HG02642 (cell line): ENCODE results near the gene GP5.

Experiments used
- ATAC-seq: cut with Tn5 transposase; IDR thresholded peaks from one replicate; pipeline ENCODE4 v1.9.1; 2021; ENCODE audit warnings: mild to moderate bottlenecking; ENCODE audit not compliant: unreplicated experiment, poor library complexity

Gene GP5

GRCh38 chr3:194379231-194379630, 19.8 kb downstream of the GP5 start:
- no peak for ATAC-seq

DNA sequence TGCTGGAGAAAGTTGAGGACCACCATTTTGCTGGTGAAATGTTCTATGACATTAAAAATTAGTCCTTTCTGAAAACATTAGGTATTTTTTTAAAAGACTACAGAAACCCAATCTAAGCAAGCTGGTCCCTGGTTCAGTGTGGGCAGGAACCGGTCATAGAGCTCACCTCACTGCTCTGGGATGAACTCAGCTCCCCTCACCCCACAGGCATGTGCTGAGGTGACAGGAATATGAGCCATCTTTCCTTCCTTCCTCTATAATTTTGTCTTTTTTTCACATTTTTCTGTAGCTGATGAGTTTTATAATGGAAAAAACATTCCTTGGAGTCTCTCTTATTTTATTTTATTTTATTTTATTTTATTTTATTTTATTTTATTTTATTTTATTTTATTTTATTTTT, 21.4 kb downstream of the GP5 start:
- no peak for ATAC-seq

DNA sequence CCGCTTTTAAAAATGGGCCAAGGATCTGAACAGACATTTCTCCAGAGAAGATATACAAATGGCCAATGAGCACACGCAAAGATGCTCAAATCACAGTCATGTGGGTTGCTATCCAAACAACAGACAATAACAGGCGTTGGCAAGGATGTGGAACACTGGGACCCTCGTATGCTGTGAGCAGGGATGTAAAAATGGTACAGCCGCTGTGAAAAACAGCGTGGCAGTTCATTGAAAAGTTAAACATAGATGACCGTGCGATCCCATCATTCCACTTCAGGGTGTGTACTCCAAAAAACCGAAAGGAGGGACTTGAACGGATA, 22.9 kb downstream of the GP5 start:
- ATAC-seq, result no peak

- no peak for ATAC-seq
Observed at GRCh38 chr3:194375473-194376240, 23.4 kb downstream of the GP5 start.

DNA sequence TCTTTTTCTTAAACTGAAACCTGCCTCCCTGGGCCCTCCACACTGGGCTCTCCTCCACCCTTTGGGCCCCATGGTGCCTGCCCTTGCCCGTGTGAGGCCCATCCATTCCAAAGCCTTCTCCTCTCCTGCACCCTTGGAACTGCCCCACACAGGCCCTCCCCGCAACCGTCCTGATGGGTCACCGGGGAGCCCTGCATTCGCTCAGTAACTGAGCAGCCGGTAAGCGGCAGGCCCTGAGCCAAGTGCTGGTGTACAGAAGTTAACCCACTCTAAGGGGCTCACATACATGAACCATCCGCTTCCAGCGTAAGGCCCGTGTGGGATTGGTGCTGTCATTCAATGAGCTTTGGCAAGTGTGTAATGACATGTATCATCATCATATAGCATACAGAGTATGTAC, 24.1 kb downstream of the GP5 start:
- ATAC-seq, result no peak

DNA sequence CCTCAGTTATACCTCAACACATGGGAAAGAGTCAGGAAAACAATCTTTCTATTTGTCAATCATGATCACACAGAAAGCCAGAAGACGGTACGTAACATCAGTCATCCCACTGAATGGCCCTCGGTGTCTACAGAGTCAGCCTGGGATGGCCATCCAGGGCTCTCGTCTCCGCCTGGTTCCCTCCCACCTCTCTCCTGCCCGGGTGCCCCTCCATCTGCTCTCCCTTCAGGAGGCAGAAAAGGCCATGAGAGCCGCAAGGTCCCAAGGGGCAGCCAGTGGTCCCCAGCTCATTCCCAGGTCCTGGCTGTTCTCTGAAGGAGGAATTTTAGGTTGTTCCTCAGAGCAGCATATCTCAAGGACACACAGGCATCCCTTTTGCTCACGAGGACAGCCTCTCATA, 25.2 kb downstream of the GP5 start:
- no peak for ATAC-seq

DNA sequence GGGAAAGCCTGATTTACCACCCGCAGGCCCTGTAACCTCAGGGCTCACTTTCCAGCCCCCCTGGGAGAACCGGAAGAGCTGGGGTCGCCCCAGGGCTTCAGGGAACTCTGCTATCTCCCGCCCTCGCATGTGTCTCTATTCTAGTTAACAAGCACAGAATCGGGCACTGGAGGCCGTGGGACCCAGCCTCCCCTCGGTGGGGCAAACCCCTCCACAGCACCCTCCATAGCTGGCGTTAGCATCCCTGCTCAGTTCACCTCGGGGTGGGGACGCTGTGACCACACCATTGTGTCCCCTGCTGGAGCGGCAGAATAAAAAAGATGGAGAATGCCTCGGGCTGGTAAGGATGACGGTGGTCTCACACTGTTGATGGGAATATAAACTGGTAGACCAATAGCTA, 26.0 kb downstream of the GP5 start:
- ATAC-seq, result no peak

GRCh38 chr3:194370753-194371152, 28.3 kb downstream of the GP5 start:
- ATAC-seq, result no peak

- ATAC-seq, result no peak
Observed at GRCh38 chr3:194369522-194370279, 29.4 kb downstream of the GP5 start, which contains the start of gene LRRC15. TSS of gene LRRC15 (minus strand) at chr3:194369743. CDS start at chr3:194361043, 8,700 bp downstream.

DNA sequence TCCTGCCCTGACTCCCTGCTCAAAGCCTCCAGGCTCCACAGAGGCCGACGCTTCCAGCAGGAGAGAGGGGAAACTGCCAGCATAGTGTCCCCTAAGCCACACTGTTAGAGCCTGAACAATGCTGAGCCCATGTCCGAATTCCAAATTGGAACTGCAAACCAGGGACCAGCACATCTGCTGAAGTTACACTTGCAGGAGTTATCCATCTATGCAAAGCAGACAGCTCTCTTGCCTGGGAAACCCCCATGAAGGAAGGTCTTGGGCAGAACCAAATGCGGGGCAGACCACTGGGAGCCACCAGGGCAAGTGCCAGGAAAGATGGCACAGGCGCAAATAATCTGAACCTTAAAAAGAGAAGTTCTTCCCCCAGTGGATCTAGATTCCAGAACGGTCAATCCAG, 30.1 kb downstream of the GP5 start:
- no peak for ATAC-seq

DNA sequence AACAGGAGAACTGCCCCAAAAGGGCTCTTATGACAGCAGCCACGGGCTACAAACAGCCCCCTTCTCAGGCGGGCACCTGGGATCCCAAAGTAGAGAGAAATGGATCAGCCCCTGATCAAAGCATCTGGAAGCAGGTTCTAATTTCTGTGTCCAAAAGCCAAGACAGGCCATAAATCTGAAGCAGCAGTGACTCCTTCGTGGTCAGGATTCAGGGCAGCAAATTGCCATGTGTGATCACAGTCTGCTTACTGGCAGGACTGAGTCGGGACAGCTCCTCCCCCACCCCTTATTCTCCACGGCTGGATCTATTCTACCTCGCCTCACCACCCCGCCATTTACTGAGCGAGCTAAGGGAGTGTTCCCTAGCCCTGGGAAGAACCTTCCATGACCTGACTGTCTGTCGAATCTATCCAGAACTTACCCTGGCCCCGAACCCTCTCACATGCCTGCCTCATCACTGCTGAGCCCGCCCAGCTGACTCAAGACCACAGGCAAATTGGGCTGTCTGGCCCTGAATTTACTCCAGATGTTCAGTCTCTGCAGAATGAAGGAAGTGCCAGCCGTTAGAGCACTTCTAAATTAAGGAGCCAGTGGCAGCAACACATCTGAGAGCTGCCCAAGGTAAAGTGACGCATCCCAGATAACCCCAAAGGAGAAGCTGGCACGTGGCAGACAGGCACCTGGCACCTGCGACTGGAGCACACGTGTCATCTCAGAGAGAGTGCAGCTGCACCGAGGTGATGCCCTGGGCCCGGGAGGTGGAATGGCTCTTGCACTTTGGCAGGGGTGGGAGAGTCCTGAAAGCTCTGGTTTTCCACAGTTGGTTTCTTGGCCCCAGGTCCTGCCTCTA, 30.8 kb downstream of the GP5 start:
- no peak for ATAC-seq

GRCh38 chr3:194365978-194366490, 33.0 kb downstream of the GP5 start:
- no peak for ATAC-seq

- ATAC-seq, result no peak
Observed at GRCh38 chr3:194365526-194365925, 33.5 kb downstream of the GP5 start.

DNA sequence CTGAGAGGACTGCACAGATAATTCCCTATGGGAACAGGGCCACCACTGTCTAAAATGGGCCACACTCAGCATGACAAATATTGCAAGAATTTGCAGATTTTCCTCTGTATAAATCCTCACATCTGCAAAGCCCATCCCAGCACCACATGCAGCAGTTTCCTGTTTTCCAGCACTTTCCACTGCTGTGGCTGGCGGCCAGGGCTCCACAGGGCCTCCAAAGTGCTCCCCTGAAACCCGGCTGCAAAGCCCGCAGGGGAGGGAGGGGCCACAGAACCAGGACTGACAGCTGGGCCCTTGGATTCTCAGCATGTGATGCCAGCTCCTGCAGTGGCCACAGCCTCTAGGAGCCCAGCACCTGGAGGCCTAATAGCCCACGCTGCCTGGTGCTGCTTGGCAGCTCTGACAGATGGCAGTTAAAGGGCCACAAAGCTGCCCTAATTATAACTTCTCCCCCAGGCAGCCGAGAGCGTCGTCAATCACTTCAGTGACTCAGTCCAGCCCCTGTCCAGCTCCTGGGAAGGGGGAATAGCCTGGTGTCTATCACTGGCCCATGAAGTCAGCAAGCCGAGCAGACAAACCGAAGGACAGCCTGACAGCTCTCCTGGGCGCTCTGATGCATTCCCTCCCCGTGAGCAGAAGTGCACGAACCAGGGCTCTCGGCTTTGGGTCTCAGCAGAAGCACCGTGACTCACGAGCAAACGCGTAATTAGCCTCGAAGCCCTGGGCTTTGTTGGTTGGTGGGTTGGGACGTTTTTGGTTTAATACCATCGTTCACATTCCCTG, 34.2 kb downstream of the GP5 start:
- ATAC-seq, result no peak

- ATAC-seq, result no peak
Observed at GRCh38 chr3:194364314-194364651, 34.8 kb downstream of the GP5 start.

GRCh38 chr3:194360568-194360967, 38.5 kb downstream of the GP5 start:
- ATAC-seq, result no peak

DNA sequence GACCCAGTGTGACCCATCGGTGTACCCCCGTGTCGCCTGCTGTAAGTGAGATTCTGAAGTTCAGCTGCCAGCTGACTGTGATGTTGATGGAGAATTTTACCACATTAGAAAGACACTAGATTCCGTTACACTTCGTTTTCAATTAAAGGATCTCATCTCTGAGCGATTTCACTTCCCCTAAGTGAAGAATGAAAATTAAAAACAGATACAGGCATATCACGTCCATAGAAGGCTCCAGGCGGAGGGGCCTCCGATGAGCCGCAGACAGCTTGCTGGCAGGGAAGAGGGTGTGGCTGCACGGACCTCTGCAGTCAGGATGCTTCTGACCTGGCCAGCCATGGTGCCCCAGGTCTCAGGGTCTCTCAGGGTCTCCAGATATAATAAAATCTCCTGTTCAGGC, 41.4 kb downstream of the GP5 start:
- ATAC-seq, result no peak

DNA sequence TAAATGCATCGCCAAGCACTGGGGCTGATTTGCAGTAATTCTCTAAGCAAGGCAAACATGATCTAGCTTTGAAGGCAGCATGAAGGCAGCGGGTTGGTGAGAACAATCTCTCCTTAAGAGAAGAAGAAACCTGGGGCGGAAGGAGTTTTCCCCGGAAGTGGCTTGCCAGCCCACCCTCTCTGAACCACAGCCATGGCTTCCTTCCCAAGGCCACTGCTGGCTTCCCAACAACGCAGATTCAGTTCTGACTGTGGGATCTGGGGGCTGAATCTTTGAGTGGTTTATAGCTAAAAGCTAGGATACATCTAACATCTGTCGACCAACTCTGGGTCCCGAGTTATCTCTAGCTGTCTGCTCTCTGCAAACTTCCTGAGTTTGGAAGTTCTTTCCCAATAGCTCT, 43.7 kb downstream of the GP5 start:
- ATAC-seq, result no peak

- ATAC-seq, result no peak
Observed at GRCh38 chr3:194354315-194354714, 44.8 kb downstream of the GP5 start.

GRCh38 chr3:194352667-194353246, 46.3 kb downstream of the GP5 start:
- ATAC-seq, result no peak
